DND-41 (cell line): ENCODE measurements around the gene KRTAP10-8.

Source experiments
- EZH2 ChIP-seq: IDR thresholded peaks from 3 replicates; pipeline ENCODE4 v1.6.1; 2012; ENCODE audit warnings: borderline replicate concordance, low read depth, mild to moderate bottlenecking, moderate library complexity, low read length, inconsistent platforms; ENCODE audit not compliant: severe bottlenecking
- TF ChIP-seq, protein P1 (sequence below): IDR thresholded peaks from 2 replicates; pipeline ENCODE4 v1.5.1; 2012; ENCODE audit warnings: borderline replicate concordance, low read length, moderate library complexity, mild to moderate bottlenecking; ENCODE audit not compliant: poor library complexity, severe bottlenecking; ENCODE audit errors: extremely low read depth

GRCh38 chr21:44656868-44657267 lies 45.0 kb downstream of the KRTAP10-8 start:
- TF ChIP-seq, protein P1, sequence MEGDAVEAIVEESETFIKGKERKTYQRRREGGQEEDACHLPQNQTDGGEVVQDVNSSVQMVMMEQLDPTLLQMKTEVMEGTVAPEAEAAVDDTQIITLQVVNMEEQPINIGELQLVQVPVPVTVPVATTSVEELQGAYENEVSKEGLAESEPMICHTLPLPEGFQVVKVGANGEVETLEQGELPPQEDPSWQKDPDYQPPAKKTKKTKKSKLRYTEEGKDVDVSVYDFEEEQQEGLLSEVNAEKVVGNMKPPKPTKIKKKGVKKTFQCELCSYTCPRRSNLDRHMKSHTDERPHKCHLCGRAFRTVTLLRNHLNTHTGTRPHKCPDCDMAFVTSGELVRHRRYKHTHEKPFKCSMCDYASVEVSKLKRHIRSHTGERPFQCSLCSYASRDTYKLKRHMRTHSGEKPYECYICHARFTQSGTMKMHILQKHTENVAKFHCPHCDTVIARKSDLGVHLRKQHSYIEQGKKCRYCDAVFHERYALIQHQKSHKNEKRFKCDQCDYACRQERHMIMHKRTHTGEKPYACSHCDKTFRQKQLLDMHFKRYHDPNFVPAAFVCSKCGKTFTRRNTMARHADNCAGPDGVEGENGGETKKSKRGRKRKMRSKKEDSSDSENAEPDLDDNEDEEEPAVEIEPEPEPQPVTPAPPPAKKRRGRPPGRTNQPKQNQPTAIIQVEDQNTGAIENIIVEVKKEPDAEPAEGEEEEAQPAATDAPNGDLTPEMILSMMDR: no peak
- no peak for TF ChIP-seq EZH2
